WTC11 (cell line): ENCODE results near the gene ZNF276.

Source experiments
- ATF6 ChIP-seq: sonication (generic); formaldehyde crosslinking; IDR thresholded peaks from 2 replicates; pipeline ENCODE4 v1.8.1; 2023; ENCODE audit warnings: mild to moderate bottlenecking, missing genetic modification reagents
- CTCF ChIP-seq: fragments of 200-600 bp; IDR thresholded peaks from 2 replicates; pipeline ENCODE4 v1.8.0; 2022; ENCODE audit warnings: antibody characterized with exemption
- FOXJ3 ChIP-seq: sonication (generic); formaldehyde crosslinking; IDR thresholded peaks from 2 replicates; pipeline ENCODE4 v1.9.0; 2021; ENCODE audit warnings: missing genetic modification reagents, mild to moderate bottlenecking, borderline replicate concordance
- FOXK1 ChIP-seq: sonication (generic); formaldehyde crosslinking; IDR thresholded peaks from 2 replicates; pipeline ENCODE4 v1.8.0; 2022; ENCODE audit warnings: mild to moderate bottlenecking, moderate library complexity, missing genetic modification reagents
- GRHL2 ChIP-seq: fragments of 250-450 bp; sonication (Bioruptor Pico); IDR thresholded peaks from 2 replicates; pipeline ENCODE4 v1.8.0; 2022; ENCODE audit warnings: mild to moderate bottlenecking, moderate library complexity; ENCODE audit not compliant: insufficient replicate concordance, severe bottlenecking
- MAX ChIP-seq: sonication (generic); formaldehyde crosslinking; IDR thresholded peaks from 2 replicates; pipeline ENCODE4 v1.8.0; 2022; ENCODE audit warnings: mild to moderate bottlenecking, missing genetic modification reagents
- SMAD3 ChIP-seq: sonication (generic); formaldehyde crosslinking; IDR thresholded peaks from 2 replicates; pipeline ENCODE4 v1.8.0; 2022; ENCODE audit warnings: missing genetic modification reagents, mild to moderate bottlenecking, borderline replicate concordance
- SMAD4 ChIP-seq: sonication (generic); formaldehyde crosslinking; IDR thresholded peaks from 2 replicates; pipeline ENCODE4 v1.8.0; 2022; ENCODE audit warnings: mild to moderate bottlenecking, missing genetic modification reagents
- TF ChIP-seq, protein P1 (sequence below): sonication (generic); formaldehyde crosslinking; IDR thresholded peaks from 2 replicates; pipeline ENCODE4 v1.8.1; 2022; ENCODE audit warnings: mild to moderate bottlenecking, missing genetic modification reagents, moderate library complexity, borderline replicate concordance
- TF ChIP-seq, protein P2 (sequence below): sonication (generic); formaldehyde crosslinking; IDR thresholded peaks from 2 replicates; pipeline ENCODE4 v1.8.1; 2023; ENCODE audit warnings: mild to moderate bottlenecking, missing genetic modification reagents, moderate library complexity
- TF ChIP-seq, protein P3 (sequence below): sonication (generic); formaldehyde crosslinking; IDR thresholded peaks from 2 replicates; pipeline ENCODE4 v1.8.0; 2022; ENCODE audit warnings: mild to moderate bottlenecking, missing genetic modification reagents

DNA sequence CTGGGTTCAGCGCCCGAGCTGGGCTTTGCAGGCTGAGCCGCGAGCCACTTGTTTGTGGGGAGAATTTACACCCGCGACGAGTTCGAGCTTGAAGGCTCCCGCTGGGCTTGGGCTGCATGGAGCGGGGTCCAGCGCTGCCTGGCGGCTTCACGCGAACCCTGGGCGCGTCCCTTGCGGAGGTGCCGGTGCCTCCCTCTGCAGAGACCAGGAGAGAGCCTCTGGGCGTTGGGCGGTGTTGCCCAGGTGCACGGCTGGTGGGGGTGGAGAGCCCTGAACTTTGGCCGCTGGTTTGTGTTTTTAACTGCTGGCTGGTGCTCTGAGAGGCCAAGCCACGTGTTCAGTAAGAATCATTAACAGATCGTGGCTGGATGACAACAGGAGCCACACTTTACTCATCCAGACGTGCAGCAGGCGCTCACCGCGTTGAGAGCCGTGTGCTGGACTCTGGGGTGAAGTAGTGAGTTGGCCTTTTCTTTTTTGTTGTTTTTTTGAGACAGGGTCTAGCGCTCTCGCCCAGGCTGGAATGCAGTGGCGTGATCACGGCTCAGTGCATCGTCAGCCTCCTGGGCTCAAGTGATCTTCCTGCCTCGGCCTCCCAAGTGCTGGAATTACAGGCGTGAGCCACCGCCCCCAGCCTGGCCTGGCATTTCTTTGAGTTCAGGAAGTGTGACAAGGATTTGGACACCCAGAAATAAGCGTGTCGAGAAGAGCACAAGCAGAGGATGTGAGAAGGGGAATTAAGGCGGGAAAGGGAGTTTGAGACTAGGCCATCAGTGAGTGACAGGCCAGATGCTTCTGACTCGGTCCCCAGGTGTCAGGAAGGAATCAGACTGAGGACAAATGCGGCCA, 34.0 kb upstream of the ZNF276 start:
- TF ChIP-seq, protein P1, sequence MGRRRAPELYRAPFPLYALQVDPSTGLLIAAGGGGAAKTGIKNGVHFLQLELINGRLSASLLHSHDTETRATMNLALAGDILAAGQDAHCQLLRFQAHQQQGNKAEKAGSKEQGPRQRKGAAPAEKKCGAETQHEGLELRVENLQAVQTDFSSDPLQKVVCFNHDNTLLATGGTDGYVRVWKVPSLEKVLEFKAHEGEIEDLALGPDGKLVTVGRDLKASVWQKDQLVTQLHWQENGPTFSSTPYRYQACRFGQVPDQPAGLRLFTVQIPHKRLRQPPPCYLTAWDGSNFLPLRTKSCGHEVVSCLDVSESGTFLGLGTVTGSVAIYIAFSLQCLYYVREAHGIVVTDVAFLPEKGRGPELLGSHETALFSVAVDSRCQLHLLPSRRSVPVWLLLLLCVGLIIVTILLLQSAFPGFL = peak; percentile 20; the same call in 1 of the 2 replicates
- no peak for TF ChIP-seq FOXJ3 (CRISPR knock-in tag)
- no peak for TF ChIP-seq CTCF
- no peak for TF ChIP-seq MAX (CRISPR knock-in tag)
- no peak for TF ChIP-seq SMAD4 (CRISPR knock-in tag)
- no peak for TF ChIP-seq GRHL2
- TF ChIP-seq ATF6 (CRISPR knock-in tag) = no peak
- no peak for TF ChIP-seq SMAD3 (CRISPR knock-in tag)
- TF ChIP-seq, protein P2, sequence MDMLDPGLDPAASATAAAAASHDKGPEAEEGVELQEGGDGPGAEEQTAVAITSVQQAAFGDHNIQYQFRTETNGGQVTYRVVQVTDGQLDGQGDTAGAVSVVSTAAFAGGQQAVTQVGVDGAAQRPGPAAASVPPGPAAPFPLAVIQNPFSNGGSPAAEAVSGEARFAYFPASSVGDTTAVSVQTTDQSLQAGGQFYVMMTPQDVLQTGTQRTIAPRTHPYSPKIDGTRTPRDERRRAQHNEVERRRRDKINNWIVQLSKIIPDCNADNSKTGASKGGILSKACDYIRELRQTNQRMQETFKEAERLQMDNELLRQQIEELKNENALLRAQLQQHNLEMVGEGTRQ (CRISPR knock-in tag) = no peak; the same call in 1 of the 2 replicates
- TF ChIP-seq, protein P3, sequence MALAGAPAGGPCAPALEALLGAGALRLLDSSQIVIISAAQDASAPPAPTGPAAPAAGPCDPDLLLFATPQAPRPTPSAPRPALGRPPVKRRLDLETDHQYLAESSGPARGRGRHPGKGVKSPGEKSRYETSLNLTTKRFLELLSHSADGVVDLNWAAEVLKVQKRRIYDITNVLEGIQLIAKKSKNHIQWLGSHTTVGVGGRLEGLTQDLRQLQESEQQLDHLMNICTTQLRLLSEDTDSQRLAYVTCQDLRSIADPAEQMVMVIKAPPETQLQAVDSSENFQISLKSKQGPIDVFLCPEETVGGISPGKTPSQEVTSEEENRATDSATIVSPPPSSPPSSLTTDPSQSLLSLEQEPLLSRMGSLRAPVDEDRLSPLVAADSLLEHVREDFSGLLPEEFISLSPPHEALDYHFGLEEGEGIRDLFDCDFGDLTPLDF (CRISPR knock-in tag) = no peak
- TF ChIP-seq FOXK1 (CRISPR knock-in tag) = no peak
